ENCODE measurements around the gene ZFP36L2. TPM values are rescaled to one million over a fixed set of nuclear protein-coding genes. Genes with fewer than 3 reads are reported as not detected.

Gene ZFP36L2
- total and polyA plus RNA-seq, 12 donors, result 8.4 to 333 (median 107) TPM

GRCh38 chr2:43180897-43181296 is 45.5 kb downstream of the ZFP36L2 start:
- intact Hi-C loops (cut with DNase I), result no loop called here
- Histone ChIP-seq H3K4me3 (no peak overlapping the region), H3K27me3 (no peaks in the 10 kb centered on the region), H3K36me3 (replicated peaks in 1 of 2) (no peaks in the 10 kb centered on the region), H3K4me1 (replicated peaks in 1 of 2) (peaks cover 19 to 21% of the 10 kb centered on the region in 2 donors), H3K27ac (no peak overlapping the region), H3K9me3 (replicated peaks in 1 of 3) (no peaks in the 10 kb centered on the region)
- no peak for TF ChIP-seq POLR2A (IDR thresholded peaks at IDR 0.05)
- WGBS, 4 donors, result 96 to 97% (median 97%) methylated on average over 7 to 8 of the region's 8 CpGs
- DNase-seq, result no peak

GRCh38 chr2:43179942-43180341 is 46.5 kb downstream of the ZFP36L2 start:
- H3K4me3 ChIP-seq, result no peak overlapping the region
- peak overlapping the region in 4 of 5 donors; percentile 83 to 91 (median 89) for H3K27ac ChIP-seq
- intact Hi-C loops (cut with DNase I), result no loop called here
- H3K36me3 ChIP-seq (replicated peaks in 1 of 2), result no peaks in the 10 kb centered on the region
- peaks cover 21% of the 10 kb centered on the region in 2 donors for H3K4me1 ChIP-seq (replicated peaks in 1 of 2)
- no peak for DNase-seq
- H3K27me3 ChIP-seq, result no peaks in the 10 kb centered on the region
- TF ChIP-seq POLR2A (IDR thresholded peaks at IDR 0.05) (no peak), CTCF (IDR thresholded peaks at IDR 0.05) (no peak)
- H3K9me3 ChIP-seq (replicated peaks in 1 of 3), result peaks cover 0 to 8% (median 0%) of the 10 kb centered on the region in 3 donors
- 86 to 100% (median 97%) methylated on average over 1 to 8 of the region's 8 CpGs for WGBS, 4 donors

GRCh38 chr2:43178602-43179542 is 47.5 kb downstream of the ZFP36L2 start:
- no peaks in the 10 kb centered on the region for H3K36me3 ChIP-seq (replicated peaks in 1 of 2)
- peaks cover 21 to 22% of the 10 kb centered on the region in 2 donors for H3K4me1 ChIP-seq (replicated peaks in 1 of 2)
- WGBS, 4 donors, result 20 to 23% (median 22%) methylated on average over 17 to 18 of the region's 18 CpGs
- H3K27me3 ChIP-seq, result no peaks in the 10 kb centered on the region
- peak overlapping the region; percentile 83 to 91 (median 88) for H3K27ac ChIP-seq
- peak overlapping the region in 1 of 4 donors; percentile 16 for H3K4me3 ChIP-seq
- peaks cover 0 to 9% (median 0%) of the 10 kb centered on the region in 3 donors for H3K9me3 ChIP-seq (replicated peaks in 1 of 3)
- TF ChIP-seq POLR2A (IDR thresholded peaks at IDR 0.05), result peak in 1 of 2 donors; percentile 68
- no peak for TF ChIP-seq CTCF (IDR thresholded peaks at IDR 0.05)
- intact Hi-C loops (cut with DNase I), result no loop called here
- DNase-seq, result peak; percentile 76 to 92 (median 90)

- peaks cover 21 to 22% of the 10 kb centered on the region in 2 donors for H3K4me1 ChIP-seq (replicated peaks in 1 of 2)
- no peak for TF ChIP-seq CTCF (IDR thresholded peaks at IDR 0.05)
- no peak for TF ChIP-seq POLR2A (IDR thresholded peaks at IDR 0.05)
- H3K36me3 ChIP-seq (replicated peaks in 1 of 2), result no peaks in the 10 kb centered on the region
- intact Hi-C loops (cut with DNase I), result no loop called here
- DNase-seq, result peak in 2 of 7 donors; percentile 29 to 38
- H3K9me3 ChIP-seq (replicated peaks in 1 of 3), result peaks cover 0 to 9% (median 0%) of the 10 kb centered on the region in 3 donors
- WGBS, 4 donors, result 31 to 50% (median 37%) methylated on average over 6 to 7 of the region's 7 CpGs
- H3K4me3 ChIP-seq, result no peak overlapping the region
- H3K27me3 ChIP-seq, result no peaks in the 10 kb centered on the region
- peak overlapping the region; percentile 83 to 91 (median 88) for H3K27ac ChIP-seq
Measured at GRCh38 chr2:43178055-43178598, 48.3 kb downstream of the ZFP36L2 start.
